Skeletal muscle tissue (tissue), 4 donors: ENCODE measurements around the gene AGPAT3. TPM values are rescaled to one million over a fixed set of nuclear protein-coding genes. Genes with fewer than 3 reads are reported as not detected.

Experiments
- H3K27ac ChIP-seq: one replicate; pipeline ENCODE4 v1.7.0; 2013; ENCODE audit warnings: mild to moderate bottlenecking, low read depth, low read length, inconsistent platforms
- H3K27me3 ChIP-seq, 3 donors: one replicate each; pipeline ENCODE4 v1.7.0; 2013; ENCODE audit warnings: low read length in 3 of 3; ENCODE audit not compliant: control insufficient read depth in 3 of 3, insufficient read depth in 3 of 3
- H3K36me3 ChIP-seq, 3 donors: one replicate each; pipeline ENCODE4 v1.7.0; 2013; ENCODE audit warnings: low read length in 3 of 3; ENCODE audit not compliant: control insufficient read depth in 3 of 3, insufficient read depth in 3 of 3
- H3K4me1 ChIP-seq, 3 donors: one replicate each; pipeline ENCODE4 v1.7.0; 2013; ENCODE audit warnings: low read length in 3 of 3, mild to moderate bottlenecking in 3 of 3; ENCODE audit not compliant: control insufficient read depth in 3 of 3, insufficient read depth in 3 of 3
- H3K4me3 ChIP-seq, 3 donors: one replicate each; pipeline ENCODE4 v1.7.0; 2013; ENCODE audit warnings: low read length in 3 of 3
- H3K9ac ChIP-seq, 3 donors: one replicate each; pipeline ENCODE4 v1.7.0; 2013; ENCODE audit warnings: low read length in 3 of 3, mild to moderate bottlenecking in 3 of 3, moderate library complexity in 2 of 3, low read depth in 1 of 3
- H3K9me3 ChIP-seq, 3 donors: one replicate each; pipeline ENCODE4 v1.7.0; 2013; ENCODE audit warnings: low read length in 3 of 3; ENCODE audit not compliant: control insufficient read depth in 3 of 3
- total RNA-seq: library from RNA; depleted of rRNA; stranded (reverse); fragments of >200 nt; gene quantifications from one replicate; pipeline ENCODE4 v1.2.3, GENCODE V29; 2014
- donor health status: Osteomylitis.

The AGPAT3 gene
- total RNA-seq, 1 donor from 2014 or later, result 16.7 TPM

DNA sequence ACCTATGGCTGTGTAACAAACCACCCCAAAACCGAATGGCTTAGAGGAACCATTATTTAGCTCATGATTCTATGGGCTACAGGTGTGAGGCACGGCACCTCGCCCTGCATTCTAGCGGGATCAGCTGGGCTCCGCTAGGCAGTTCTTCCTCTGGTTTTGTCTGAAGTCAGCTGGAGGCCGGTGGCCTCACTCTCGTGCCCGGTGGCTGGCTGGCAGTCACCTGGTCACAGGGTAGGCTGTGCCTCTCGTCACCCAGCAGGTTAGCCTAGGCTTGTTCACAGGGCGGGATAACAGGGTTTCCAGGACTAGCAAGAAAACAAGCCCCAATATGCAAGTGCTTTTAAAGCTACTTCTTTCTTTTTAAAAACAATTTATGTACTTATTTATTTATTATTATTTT, 16.3 kb upstream of the AGPAT3 start:
- H3K9ac ChIP-seq, result no peak overlapping the region
- no peak overlapping the region for H3K4me3 ChIP-seq
- no peaks in the 10 kb centered on the region for H3K4me1 ChIP-seq
- H3K27me3 ChIP-seq, result peaks cover 0 to 5% (median 0%) of the 10 kb centered on the region in 3 donors
- no peak overlapping the region for H3K27ac ChIP-seq
- H3K36me3 ChIP-seq, result no peaks in the 10 kb centered on the region
- no peaks in the 10 kb centered on the region for H3K9me3 ChIP-seq

- Histone ChIP-seq H3K9me3 (no peaks in the 10 kb centered on the region), H3K36me3 (no peaks in the 10 kb centered on the region), H3K9ac (no peak overlapping the region), H3K4me3 (no peak overlapping the region), H3K4me1 (no peaks in the 10 kb centered on the region), H3K27ac (no peak overlapping the region), H3K27me3 (peaks cover 0 to 7% (median 5%) of the 10 kb centered on the region in 3 donors)
Measured at GRCh38 chr21:43849532-43850299, 15.3 kb upstream of the AGPAT3 start.

DNA sequence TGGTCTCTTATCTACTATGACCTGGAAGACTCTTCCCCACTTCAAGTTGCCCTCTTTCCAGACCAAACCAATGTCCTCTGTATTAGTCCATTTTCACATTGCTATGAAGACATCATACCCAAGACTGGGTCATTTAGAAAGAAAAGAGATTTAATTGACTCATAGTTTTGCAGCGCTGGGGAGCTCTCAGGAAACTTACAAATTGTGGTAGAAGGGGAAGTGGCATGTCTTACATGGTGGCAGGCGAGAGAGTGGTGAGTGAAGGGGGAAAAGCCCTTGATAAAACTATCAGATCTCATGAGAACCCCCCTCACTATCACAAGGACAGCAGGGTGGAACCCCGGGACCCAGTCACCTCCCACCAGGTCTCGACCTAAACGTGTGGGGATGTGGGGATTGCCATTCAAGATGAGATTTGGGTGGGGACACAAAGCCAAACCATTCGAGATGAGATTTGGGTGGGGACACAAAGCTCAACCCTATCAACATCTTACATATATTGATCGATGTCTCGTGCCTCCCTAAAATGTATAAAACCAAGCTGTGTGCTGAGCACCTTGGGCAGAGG, 14.2 kb upstream of the AGPAT3 start:
- Histone ChIP-seq H3K4me3 (no peak overlapping the region), H3K9ac (no peak overlapping the region), H3K9me3 (no peaks in the 10 kb centered on the region), H3K27me3 (peaks cover 0 to 7% (median 5%) of the 10 kb centered on the region in 3 donors), H3K36me3 (no peaks in the 10 kb centered on the region), H3K4me1 (no peaks in the 10 kb centered on the region), H3K27ac (no peak overlapping the region)

DNA sequence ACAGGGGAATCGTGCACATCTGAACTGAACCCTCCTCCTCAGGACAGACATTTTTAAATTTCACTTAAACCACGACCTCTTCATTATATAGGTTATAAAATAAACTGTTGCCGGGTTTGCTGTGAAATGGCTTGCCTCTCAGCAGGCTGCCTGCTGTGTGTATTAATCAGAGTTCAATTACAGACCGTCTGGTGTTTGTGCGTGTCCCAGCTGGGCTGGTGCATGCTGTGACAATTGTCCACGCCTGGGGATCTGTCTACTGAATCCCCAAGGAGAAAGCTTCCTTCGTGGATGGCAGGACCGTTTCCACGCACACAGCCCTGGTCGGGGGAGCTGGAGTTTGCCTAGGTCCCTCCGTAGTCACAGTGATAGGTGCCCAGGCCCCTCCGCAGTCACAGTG, 13.4 kb upstream of the AGPAT3 start:
- Histone ChIP-seq H3K27ac (no peak overlapping the region), H3K36me3 (no peaks in the 10 kb centered on the region), H3K4me3 (no peak overlapping the region), H3K27me3 (peaks cover 0 to 7% (median 5%) of the 10 kb centered on the region in 3 donors), H3K4me1 (no peaks in the 10 kb centered on the region), H3K9me3 (no peaks in the 10 kb centered on the region), H3K9ac (no peak overlapping the region)

GRCh38 chr21:43853851-43854772, 10.9 kb upstream of the AGPAT3 start:
- H3K9ac ChIP-seq, result no peak overlapping the region
- H3K9me3 ChIP-seq, result no peaks in the 10 kb centered on the region
- no peaks in the 10 kb centered on the region for H3K36me3 ChIP-seq

GRCh38 chr21:43854773-43855633, 10.0 kb upstream of the AGPAT3 start:
- H3K27me3 ChIP-seq, result peaks cover 0 to 7% (median 5%) of the 10 kb centered on the region in 3 donors
- peaks cover 0 to under 1% (median 0%) of the 10 kb centered on the region in 3 donors for H3K4me1 ChIP-seq
- H3K36me3 ChIP-seq, result no peaks in the 10 kb centered on the region
- H3K27ac ChIP-seq, result no peak overlapping the region
- H3K9me3 ChIP-seq, result no peaks in the 10 kb centered on the region
- H3K4me3 ChIP-seq, result no peak overlapping the region
- no peak overlapping the region for H3K9ac ChIP-seq

More at GRCh38 chr21:43853851-43854772, 10.9 kb upstream of the AGPAT3 start:
- Histone ChIP-seq H3K27me3 (peaks cover 0 to 7% (median 5%) of the 10 kb centered on the region in 3 donors), H3K4me1 (no peaks in the 10 kb centered on the region), H3K4me3 (no peak overlapping the region), H3K27ac (no peak overlapping the region)

DNA sequence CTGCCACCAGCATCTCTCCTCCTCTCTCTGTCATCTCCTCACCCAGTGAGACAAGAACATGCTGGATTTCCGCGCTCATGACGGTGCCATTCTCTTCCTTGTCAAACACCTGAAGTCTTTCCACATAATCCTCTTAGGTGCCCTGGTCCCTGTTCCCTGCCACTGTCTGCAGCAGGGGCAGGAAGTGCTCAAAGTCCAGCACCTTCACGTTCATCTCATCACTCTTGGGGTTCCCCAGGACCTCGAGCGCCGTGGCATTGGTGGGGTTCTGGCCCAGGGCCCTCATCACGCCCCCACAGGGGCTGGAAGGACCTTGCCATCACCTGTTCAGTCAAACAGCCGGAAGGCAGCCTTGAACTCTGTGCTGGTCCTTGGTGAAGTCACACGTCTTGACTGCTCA, 9.1 kb upstream of the AGPAT3 start:
- H3K9me3 ChIP-seq, result no peaks in the 10 kb centered on the region
- H3K4me1 ChIP-seq, result peaks cover 5 to 7% (median 6%) of the 10 kb centered on the region in 3 donors
- H3K4me3 ChIP-seq, result no peak overlapping the region
- no peaks in the 10 kb centered on the region for H3K36me3 ChIP-seq
- H3K27ac ChIP-seq, result no peak overlapping the region
- no peak overlapping the region for H3K9ac ChIP-seq
- peaks cover 0 to 7% (median 5%) of the 10 kb centered on the region in 3 donors for H3K27me3 ChIP-seq

DNA sequence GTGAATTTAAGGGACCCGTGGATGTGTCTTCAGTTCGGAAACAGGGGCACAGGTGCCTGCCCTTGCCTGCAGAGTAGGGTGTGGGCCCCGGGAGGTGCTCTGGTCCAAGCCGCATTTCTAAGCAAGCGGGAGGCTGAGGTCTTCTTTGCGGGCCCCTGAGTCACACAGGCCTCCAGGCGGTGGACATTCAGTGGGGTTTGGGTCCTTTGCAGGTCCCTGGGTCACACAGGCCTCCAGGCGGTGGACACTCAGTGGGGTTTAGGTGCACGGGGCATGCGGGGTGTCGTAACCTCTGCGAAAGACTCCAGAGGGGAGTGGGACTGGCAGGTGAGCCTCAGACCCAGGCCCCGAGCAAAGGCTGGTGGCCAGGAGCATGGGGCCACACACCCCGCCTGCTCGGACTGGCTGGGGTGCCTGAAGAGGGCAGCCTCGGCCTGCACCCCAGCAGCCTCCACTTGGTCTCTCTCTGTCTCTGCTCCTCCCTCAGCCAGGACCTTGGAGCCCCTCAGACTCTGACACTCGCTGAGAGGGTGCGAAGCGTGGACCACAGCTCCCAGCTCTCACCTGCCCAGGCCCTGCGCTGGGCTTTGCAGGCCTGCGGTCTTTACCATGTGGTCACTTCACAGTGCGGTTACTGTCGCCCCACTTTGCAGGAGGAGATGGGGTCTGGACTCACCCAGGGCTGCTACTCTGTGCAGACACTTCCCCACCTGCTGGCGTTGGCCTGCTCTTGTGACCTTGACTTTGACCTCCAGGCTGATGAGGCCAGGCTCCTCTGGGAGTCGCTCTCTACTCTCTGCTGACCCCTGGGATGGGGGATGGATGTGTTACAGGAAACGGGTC, 6.0 kb upstream of the AGPAT3 start:
- Histone ChIP-seq H3K36me3 (no peaks in the 10 kb centered on the region), H3K27ac (no peak overlapping the region), H3K9me3 (no peaks in the 10 kb centered on the region), H3K9ac (no peak overlapping the region), H3K27me3 (peaks cover 0 to 4% (median 0%) of the 10 kb centered on the region in 3 donors), H3K4me1 (peaks cover 6 to 13% (median 12%) of the 10 kb centered on the region in 3 donors), H3K4me3 (no peak overlapping the region)
